Neural cell (in vitro differentiated cells): ENCODE data around the gene SERINC2.

Experiments used
- CTCF ChIP-seq: fragments of 450-650 bp; IDR thresholded peaks from 2 replicates; pipeline ENCODE4 v1.5.1; 2014; ENCODE audit warnings: antibody characterized with exemption, mild to moderate bottlenecking, moderate library complexity; ENCODE audit not compliant: poor library complexity, severe bottlenecking
- EP300 ChIP-seq: fragments of 450-650 bp; conservative IDR thresholded peaks from 2 replicates; pipeline ENCODE4 v1.6.1; 2014; ENCODE audit warnings: antibody characterized with exemption, mild to moderate bottlenecking, moderate library complexity; ENCODE audit not compliant: poor library complexity, severe bottlenecking
- EZH2 ChIP-seq: fragments of 200-600, 300-800 bp; shearing (Covaris generic), sonication (generic); IDR thresholded peaks from 2 replicates; pipeline ENCODE4 v1.6.1; 2014; ENCODE audit warnings: antibody characterized with exemption, low read length, borderline replicate concordance, mild to moderate bottlenecking; ENCODE audit not compliant: insufficient read depth, poor library complexity, severe bottlenecking
- POLR2AphosphoS5 ChIP-seq: IDR thresholded peaks from 2 replicates; pipeline ENCODE4 v1.6.1; 2012
- RAD21 ChIP-seq: fragments of 450-650 bp; conservative IDR thresholded peaks from 2 replicates; pipeline ENCODE4 v1.6.1; 2014; ENCODE audit warnings: antibody characterized with exemption, mild to moderate bottlenecking, moderate library complexity
- REST ChIP-seq: IDR thresholded peaks from 2 replicates; pipeline ENCODE4 v1.6.1; 2012; ENCODE audit warnings: borderline replicate concordance
- SMC3 ChIP-seq: fragments of 450-650 bp; conservative IDR thresholded peaks from 2 replicates; pipeline ENCODE4 v1.6.1; 2014; ENCODE audit warnings: antibody characterized with exemption, mild to moderate bottlenecking, moderate library complexity; ENCODE audit not compliant: poor library complexity

- TF ChIP-seq CTCF (no peak), POLR2AphosphoS5 (no peak), EZH2 (no peak), REST (no peak), RAD21 (no peak), EP300 (no peak), SMC3 (no peak)
These were observed 11.6 kb downstream of the SERINC2 start for GRCh38 chr1:31424568-31424967.
